Measurements from ENCODE around the gene RAD52. TPM values are rescaled to one million over a fixed set of nuclear protein-coding genes. Genes with fewer than 3 reads are reported as not detected.

The RAD52 gene
- total RNA-seq, 2 donors from 2014 or later, result 7.9 to 10.5 TPM

DNA sequence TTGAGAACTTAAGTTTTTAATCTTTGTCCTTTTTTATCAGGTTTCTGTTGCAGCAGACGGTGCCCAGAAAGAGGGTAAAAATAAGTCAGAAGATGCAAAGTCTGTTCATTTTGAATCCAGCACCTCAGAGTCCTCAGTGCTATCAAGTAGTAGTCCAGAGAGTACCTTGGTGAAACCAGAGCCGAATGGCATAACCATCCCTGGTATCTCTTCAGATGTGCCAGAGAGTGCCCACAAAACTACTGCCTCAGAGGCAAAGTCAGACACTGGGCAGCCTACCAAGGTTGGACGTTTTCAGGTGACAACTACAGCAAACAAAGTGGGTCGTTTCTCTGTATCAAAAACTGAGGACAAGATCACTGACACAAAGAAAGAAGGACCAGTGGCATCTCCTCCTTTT is 53.5 kb downstream of the RAD52 start:
- intact Hi-C loops (cut with DNase I), result no loop called here
- no peak for DNase-seq (ENCODE audit: low spot score)

DNA sequence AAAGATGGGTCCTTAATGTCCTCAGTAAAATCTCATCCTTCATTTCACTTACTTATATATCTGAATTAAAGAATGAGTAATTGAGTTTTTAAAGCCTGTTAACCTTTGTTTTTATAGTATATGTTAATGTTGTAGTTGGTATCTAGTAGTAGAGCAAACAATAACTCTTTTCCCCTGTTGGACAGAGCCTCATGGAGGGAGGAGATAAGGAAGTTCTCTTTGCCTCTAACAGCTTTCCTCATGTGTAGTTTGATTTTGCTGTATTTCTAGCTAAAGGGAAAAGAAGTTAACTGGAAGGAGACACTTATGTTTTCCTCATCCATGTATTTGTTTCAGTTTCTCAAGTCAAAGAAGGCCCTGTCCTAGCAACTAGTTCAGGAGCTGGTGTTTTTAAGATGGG is 55.3 kb downstream of the RAD52 start:
- intact Hi-C loops (cut with DNase I), result no loop called here
- no peak for DNase-seq (ENCODE audit: low spot score)

DNA sequence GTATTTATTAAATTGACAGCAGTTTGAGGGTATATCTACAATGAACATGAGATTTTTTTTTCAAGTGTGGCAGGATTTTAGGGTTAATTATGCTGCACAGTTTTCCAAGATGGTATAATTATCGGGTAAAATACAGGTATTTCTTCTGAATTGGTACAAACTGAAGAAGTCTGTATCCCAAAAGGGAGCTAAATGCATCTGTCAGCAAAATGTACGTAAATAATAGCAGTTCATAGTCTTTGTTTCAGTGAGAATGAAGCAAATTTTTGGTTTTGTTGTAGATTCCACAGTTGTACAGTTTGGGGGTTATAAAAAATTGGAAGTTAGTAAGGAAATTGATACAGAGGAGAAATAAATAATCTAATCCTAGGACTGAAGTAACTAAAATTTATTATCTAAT is 63.3 kb downstream of the RAD52 start:
- intact Hi-C loops (cut with DNase I), result no loop called here
- no peak for DNase-seq (ENCODE audit: low spot score)

- intact Hi-C loops (cut with DNase I), result no loop called here
- no peak for DNase-seq (ENCODE audit: low spot score)
These were observed 63.8 kb downstream of the RAD52 start for GRCh38 chr12:885701-886100.

DNA sequence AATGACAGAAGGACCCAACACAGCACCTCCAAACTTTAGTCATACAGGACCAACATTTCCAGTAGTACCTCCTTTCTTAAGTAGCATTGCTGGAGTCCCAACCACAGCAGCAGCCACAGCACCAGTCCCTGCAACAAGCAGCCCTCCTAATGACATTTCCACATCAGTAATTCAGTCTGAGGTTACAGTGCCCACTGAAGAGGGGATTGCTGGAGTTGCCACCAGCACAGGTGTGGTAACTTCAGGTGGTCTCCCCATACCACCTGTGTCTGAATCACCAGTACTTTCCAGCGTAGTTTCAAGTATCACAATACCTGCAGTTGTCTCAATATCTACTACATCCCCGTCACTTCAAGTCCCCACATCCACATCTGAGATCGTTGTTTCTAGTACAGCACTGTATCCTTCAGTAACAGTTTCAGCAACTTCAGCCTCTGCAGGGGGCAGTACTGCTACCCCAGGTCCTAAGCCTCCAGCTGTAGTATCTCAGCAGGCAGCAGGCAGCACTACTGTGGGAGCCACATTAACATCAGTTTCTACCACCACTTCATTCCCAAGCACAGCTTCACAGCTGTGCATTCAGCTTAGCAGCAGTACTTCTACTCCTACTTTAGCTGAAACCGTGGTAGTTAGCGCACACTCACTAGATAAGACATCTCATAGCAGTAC is 64.6 kb downstream of the RAD52 start:
- no peak for DNase-seq (ENCODE audit: low spot score)
- intact Hi-C loops (cut with DNase I), result no loop called here

- intact Hi-C loops (cut with DNase I), result no loop called here
- no peak for DNase-seq (ENCODE audit: low spot score)
These were observed 68.8 kb downstream of the RAD52 start for GRCh38 chr12:880656-881055.

DNA sequence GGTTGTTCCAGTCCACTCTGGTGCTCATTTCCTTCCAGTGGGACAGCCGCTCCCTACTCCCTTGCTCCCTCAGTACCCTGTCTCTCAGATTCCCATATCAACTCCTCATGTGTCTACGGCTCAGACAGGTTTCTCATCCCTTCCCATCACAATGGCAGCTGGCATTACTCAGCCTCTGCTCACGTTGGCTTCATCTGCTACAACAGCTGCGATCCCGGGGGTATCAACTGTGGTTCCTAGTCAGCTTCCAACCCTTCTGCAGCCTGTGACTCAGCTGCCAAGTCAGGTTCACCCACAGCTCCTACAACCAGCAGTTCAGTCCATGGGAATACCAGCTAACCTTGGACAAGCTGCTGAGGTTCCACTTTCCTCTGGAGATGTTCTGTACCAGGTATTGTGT is 69.9 kb downstream of the RAD52 start:
- DNase-seq (ENCODE audit: low spot score), result no peak
- intact Hi-C loops (cut with DNase I), result no loop called here

DNA sequence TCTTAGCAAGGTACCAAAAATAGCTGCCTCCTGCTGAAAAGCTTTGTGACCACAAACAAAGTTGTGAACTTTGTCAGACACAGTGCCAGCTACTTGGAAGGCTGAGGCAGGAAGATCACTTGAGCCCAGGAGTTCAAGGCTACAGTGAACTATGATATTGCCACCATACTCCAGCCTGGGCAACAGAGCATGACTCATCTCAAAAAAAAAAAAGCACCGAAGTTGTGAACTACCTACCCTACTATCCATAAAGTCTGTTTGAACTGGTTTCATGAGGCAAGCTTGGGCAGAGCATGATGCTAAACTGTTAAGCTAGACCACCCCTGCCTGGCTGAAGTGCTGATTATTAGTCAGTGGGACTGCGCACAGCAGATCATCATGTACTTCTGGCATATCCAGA is 75.5 kb downstream of the RAD52 start:
- intact Hi-C loops (cut with DNase I), result no loop called here
- DNase-seq (ENCODE audit: low spot score), result no peak

- DNase-seq (ENCODE audit: low spot score), result no peak
- intact Hi-C loops (cut with DNase I), result no loop called here
These were observed 79.1 kb downstream of the RAD52 start for GRCh38 chr12:870378-870777.

- DNase-seq (ENCODE audit: low spot score), result no peak
- intact Hi-C loops (cut with DNase I), result no loop called here
These were observed 80.8 kb downstream of the RAD52 start for GRCh38 chr12:868722-869121.

DNA sequence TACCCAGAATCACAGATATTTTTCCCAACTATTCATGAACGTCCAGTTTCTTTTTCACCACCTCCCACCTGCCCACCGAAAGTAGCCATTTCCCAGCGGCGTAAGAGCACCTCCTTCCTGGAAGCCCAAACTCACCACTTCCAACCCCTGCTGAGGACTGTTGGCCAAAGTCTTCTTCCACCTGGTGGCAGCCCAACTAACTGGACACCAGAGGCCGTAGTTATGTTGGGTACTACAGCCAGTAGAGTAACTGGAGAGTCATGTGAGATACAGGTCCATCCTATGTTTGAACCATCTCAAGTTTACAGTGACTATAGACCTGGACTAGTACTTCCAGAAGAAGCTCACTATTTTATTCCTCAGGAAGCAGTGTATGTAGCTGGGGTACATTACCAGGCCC is 81.6 kb downstream of the RAD52 start:
- intact Hi-C loops (cut with DNase I), result no loop called here
- DNase-seq (ENCODE audit: low spot score), result no peak

- DNase-seq (ENCODE audit: low spot score), result no peak
- intact Hi-C loops (cut with DNase I), result no loop called here
These were observed 83.9 kb downstream of the RAD52 start for GRCh38 chr12:865614-866013.

DNA sequence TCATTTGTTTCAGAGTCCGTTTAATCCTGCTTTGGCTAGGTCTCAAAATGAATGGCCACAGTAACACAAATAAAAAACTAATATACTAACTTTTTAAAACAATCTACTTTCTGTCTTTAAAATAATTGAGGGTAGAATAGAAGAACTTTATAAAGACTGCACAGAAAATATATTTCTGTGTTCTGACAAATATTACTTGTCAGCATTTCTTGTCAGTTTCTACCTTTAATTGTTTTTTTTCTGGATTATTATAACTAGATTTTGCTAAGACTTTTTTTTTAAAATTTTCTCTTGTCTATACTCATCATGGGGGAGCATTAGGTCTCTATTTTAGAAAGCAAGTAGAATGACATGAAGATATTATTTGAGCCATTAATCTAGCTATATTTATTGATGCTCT is 86.2 kb downstream of the RAD52 start:
- intact Hi-C loops (cut with DNase I), result no loop called here

GRCh38 chr12:862303-862911 is 87.1 kb downstream of the RAD52 start:
- intact Hi-C loops (cut with DNase I), result no loop called here
- DNase-seq (ENCODE audit: low spot score), result no peak

More for the DNA sequence above, 86.2 kb downstream of the RAD52 start:
- no peak for DNase-seq (ENCODE audit: low spot score)

Other genes with a start within 250 kb of the RAD52 start
- 100 to 1,000 TPM; 159 to 199 TPM for gene WNK1, start 197.1 kb downstream of the RAD52 start, total RNA-seq
- gene ERC1, start 41.5 kb upstream of the RAD52 start, total RNA-seq, result 10 to 100 TPM; 84.0 to 92.2 TPM